GM19455 (cell line): ENCODE results near the gene CD300E.

Experiments used
- ATAC-seq: cut with Tn5 transposase; IDR thresholded peaks from one replicate; pipeline ENCODE4 v1.9.1; 2021; ENCODE audit not compliant: unreplicated experiment

Gene CD300E

GRCh38 chr17:74569020-74570003, 54.2 kb downstream of the CD300E start:
- ATAC-seq, result no peak

- ATAC-seq, result no peak
Observed at GRCh38 chr17:74568106-74568873, 55.2 kb downstream of the CD300E start.

GRCh38 chr17:74567397-74567796, 56.1 kb downstream of the CD300E start, which contains the start of gene CD300H:
CD300H (minus strand) TSS chr17:74567509.
- no peak for ATAC-seq

- ATAC-seq, result no peak
Observed at GRCh38 chr17:74566132-74566753, 57.3 kb downstream of the CD300E start.

GRCh38 chr17:74565126-74565525, 58.4 kb downstream of the CD300E start:
- ATAC-seq, result no peak

GRCh38 chr17:74563358-74563757, 60.2 kb downstream of the CD300E start:
- no peak for ATAC-seq

GRCh38 chr17:74561586-74561985, 62.0 kb downstream of the CD300E start:
- ATAC-seq, result no peak
